GM12865 (cell line): ENCODE data around the gene MPV17.
"Not testable (repeated sequence)": the region's sequence is repeated elsewhere in the genome, so short reads cannot be mapped to it uniquely, and the experiment has no call there.

Source experiments
- DNase-seq: peaks from one replicate; pipeline ENCODE4 v3.0.0; 2010; ENCODE audit warnings: low read depth
- H3K4me3 ChIP-seq: 2 replicates; pipeline ENCODE4 v1.5.1; 2011; ENCODE audit warnings: mild to moderate bottlenecking, low read depth, low read length, control low read depth
- CTCF ChIP-seq: IDR thresholded peaks from 2 replicates; pipeline ENCODE4 v1.5.1; 2011; ENCODE audit warnings: low read length, control low read depth, low read depth, inconsistent platforms; ENCODE audit not compliant: insufficient read depth; ENCODE audit errors: missing control alignments

Gene MPV17

DNA sequence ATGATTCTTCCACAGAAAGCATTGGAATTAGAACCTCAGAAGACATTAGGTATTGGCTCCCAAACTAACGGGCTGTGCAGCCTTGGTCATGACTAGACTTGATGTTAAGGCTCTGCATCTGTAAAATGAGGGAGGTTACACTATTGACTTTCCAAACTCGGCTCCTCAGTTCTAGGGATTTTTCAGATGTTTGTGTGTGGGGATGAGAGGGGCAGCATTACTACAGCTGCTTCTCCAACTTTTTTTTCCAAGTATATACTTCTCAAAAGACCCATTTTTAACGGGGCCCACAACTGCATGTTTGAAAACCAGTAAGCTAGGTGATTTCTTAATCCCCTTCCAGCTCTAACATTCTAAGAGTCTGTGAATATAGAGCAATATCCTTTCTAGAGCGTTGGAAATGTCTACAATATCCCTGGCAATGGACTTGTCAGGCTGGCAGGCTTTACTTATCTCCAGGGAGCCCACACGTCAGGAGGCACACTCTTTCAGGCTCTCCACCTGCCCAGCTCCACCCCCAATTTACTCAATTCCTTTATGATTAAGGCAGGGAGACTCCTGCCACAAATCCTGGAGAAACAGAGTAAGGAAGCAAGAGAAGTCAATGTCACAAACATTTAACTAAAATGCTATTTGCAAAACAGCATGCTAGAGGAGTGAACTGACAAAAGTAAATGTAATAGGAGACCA, 844 bp upstream of the MPV17 start:
- no peak for DNase-seq
- peak overlapping the region; percentile 68 for H3K4me3 ChIP-seq
- TF ChIP-seq CTCF: no peak

GRCh38 chr2:27322301-27322765, 564 bp downstream of the MPV17 start:
- H3K4me3 ChIP-seq: peak overlapping the region; percentile 68
- DNase-seq: peak; percentile 52
- no peak for TF ChIP-seq CTCF

DNA sequence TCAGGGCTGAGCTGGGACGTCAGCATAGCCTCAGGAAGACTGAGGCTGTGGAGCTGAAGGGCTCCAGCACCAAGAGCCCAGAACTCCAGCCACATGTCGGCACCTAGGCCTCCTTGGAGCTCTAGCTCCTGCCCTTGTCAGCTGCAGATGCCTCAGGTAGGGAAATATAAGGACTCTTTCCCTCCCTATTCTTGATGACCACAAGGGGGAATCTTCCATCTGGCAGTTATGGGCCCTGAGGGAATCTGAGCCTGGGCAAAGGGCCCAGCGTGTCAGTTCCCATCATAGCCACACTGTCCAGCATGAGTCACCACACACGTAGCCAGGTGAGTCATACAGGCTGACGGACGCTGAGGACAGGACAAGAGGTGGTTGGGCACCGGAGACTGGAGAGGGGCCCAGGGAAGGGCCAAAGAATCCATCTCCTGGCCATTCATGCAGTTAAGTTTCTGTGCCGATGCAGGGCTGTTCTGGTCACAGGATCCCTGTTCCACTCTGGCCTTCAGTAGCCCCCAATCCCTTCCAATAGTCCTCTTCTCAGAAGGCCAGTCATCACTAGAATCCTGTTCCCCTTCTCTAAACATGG, 1.8 kb downstream of the MPV17 start:
- DNase-seq: no peak
- TF ChIP-seq CTCF: no peak
- H3K4me3 ChIP-seq: no peak overlapping the region

- DNase-seq: not testable (repeated sequence)
These were observed 3.1 kb downstream of the MPV17 start for GRCh38 chr2:27319839-27320238.

GRCh38 chr2:27316655-27317412, 6.1 kb downstream of the MPV17 start:
- TF ChIP-seq CTCF: no peak
- no peak overlapping the region for H3K4me3 ChIP-seq
- no peak for DNase-seq

More at GRCh38 chr2:27319839-27320238, 3.1 kb downstream of the MPV17 start:
- H3K4me3 ChIP-seq: not testable (repeated sequence)

DNA sequence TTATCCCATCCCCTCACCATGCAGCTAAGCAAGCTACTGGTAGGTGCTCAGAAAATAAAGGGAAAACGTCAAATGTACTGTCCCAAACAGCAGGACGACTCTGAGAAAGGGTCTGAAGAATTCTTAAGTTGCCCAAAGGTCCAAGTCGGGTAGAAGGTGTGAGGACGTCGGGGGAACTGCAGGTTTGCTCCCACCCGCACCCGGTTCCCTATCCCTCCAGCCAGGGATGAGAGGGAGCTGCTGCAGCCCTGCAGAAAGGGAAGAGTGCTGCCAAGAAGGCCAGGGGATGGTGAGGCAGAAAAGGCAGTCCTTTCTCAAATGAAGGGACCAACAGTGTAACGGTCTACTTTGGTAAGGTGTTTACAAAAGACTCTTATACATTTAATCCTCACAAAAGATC, 7.8 kb downstream of the MPV17 start:
- no peak overlapping the region for H3K4me3 ChIP-seq
- DNase-seq: no peak
- no peak for TF ChIP-seq CTCF

GRCh38 chr2:27314709-27315108, 8.2 kb downstream of the MPV17 start:
- TF ChIP-seq CTCF: no peak
- H3K4me3 ChIP-seq: no peak overlapping the region
- no peak for DNase-seq
